NB4 (cell line): Measurements from ENCODE around the gene TSPAN12.

ENCODE experiments used
- DNase-seq: peaks from one replicate; pipeline ENCODE4 v3.0.0; 2010; ENCODE audit warnings: low read depth
- H3K4me3 ChIP-seq: one replicate; pipeline ENCODE4 v1.5.1; 2011; ENCODE audit warnings: mild to moderate bottlenecking, low read depth, low read length, moderate library complexity
- MYC ChIP-seq: IDR thresholded peaks from 2 replicates; pipeline ENCODE4 v1.6.1; 2011; ENCODE audit warnings: low read depth, low read length
- POLR2A ChIP-seq: IDR thresholded peaks from 2 replicates; pipeline ENCODE4 v1.6.1; 2011; ENCODE audit warnings: mild to moderate bottlenecking; ENCODE audit not compliant: insufficient read length; ENCODE audit errors: extremely low read depth
- TF ChIP-seq, protein P1 (sequence below): IDR thresholded peaks from 2 replicates; pipeline ENCODE4 v1.6.1; 2011; ENCODE audit warnings: low read depth, low read length
- TF ChIP-seq, protein P2 (sequence below): IDR thresholded peaks from one replicate; pipeline ENCODE4 v1.5.1; 2012; ENCODE audit warnings: low read depth, low read length

TSPAN12 gene

GRCh38 chr7:120856198-120856597 lies 1.7 kb downstream of the TSPAN12 start:
- DNase-seq: no peak
- H3K4me3 ChIP-seq: no peak overlapping the region
- no peak for TF ChIP-seq MYC
- TF ChIP-seq, protein P1, sequence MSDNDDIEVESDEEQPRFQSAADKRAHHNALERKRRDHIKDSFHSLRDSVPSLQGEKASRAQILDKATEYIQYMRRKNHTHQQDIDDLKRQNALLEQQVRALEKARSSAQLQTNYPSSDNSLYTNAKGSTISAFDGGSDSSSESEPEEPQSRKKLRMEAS: no peak
- TF ChIP-seq POLR2A: no peak
- TF ChIP-seq, protein P2, sequence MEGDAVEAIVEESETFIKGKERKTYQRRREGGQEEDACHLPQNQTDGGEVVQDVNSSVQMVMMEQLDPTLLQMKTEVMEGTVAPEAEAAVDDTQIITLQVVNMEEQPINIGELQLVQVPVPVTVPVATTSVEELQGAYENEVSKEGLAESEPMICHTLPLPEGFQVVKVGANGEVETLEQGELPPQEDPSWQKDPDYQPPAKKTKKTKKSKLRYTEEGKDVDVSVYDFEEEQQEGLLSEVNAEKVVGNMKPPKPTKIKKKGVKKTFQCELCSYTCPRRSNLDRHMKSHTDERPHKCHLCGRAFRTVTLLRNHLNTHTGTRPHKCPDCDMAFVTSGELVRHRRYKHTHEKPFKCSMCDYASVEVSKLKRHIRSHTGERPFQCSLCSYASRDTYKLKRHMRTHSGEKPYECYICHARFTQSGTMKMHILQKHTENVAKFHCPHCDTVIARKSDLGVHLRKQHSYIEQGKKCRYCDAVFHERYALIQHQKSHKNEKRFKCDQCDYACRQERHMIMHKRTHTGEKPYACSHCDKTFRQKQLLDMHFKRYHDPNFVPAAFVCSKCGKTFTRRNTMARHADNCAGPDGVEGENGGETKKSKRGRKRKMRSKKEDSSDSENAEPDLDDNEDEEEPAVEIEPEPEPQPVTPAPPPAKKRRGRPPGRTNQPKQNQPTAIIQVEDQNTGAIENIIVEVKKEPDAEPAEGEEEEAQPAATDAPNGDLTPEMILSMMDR: no peak

GRCh38 chr7:120852700-120853099 lies 5.2 kb downstream of the TSPAN12 start:
- DNase-seq: no peak
- TF ChIP-seq, protein P2: no peak
- no peak overlapping the region for H3K4me3 ChIP-seq

DNA sequence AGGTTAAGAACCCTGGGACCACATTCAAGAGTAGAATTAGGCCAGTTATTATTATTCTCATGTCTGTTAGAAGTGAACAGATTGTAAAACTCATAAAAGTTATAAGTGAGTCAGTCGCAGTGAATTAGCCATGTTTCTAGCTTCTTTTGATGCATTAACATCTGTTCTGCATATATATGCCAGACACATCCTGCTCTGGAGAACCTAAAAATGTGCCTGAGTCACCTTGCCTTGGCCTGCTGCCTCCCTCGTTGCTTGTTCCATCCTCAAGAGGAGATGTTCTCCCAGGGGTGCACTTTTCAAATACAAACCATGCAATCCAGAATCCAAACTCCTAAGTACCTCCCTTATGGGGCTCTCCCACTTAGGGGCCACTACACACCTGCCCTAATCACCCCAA lies 14.8 kb downstream of the TSPAN12 start:
- no peak for DNase-seq
- TF ChIP-seq, protein P1: no peak
- no peak for TF ChIP-seq POLR2A
- TF ChIP-seq, protein P2: no peak
- TF ChIP-seq MYC: no peak
- H3K4me3 ChIP-seq: no peak overlapping the region

- no peak for DNase-seq
These were observed 15.8 kb downstream of the TSPAN12 start for GRCh38 chr7:120842121-120842621.

DNA sequence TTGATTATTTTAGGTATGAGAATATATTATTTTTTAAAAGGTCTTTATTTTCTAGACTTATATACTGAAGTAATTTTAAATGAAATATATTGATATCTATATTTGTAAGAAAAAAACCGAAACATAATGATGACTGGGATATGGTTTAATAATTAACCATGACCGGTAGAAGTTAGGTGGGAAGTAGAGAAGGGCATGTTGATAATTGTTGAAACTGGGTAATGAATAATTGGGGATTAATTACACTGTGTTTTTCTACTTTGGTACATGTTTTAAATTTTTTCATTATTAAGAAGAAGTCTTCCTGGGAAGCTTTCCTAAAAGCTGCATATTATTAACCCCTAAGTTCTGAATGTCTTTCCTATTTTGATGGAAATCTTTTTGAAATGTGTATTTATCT lies 16.3 kb downstream of the TSPAN12 start:
- H3K4me3 ChIP-seq: no peak overlapping the region
- DNase-seq: no peak
- TF ChIP-seq POLR2A (no peak), MYC (no peak)
- TF ChIP-seq, protein P1: no peak
- TF ChIP-seq, protein P2: no peak

More at GRCh38 chr7:120842121-120842621, 15.8 kb downstream of the TSPAN12 start:
- no peak overlapping the region for H3K4me3 ChIP-seq
- TF ChIP-seq, protein P2: no peak
- TF ChIP-seq MYC: no peak
- TF ChIP-seq, protein P1: no peak
- TF ChIP-seq POLR2A: no peak

DNA sequence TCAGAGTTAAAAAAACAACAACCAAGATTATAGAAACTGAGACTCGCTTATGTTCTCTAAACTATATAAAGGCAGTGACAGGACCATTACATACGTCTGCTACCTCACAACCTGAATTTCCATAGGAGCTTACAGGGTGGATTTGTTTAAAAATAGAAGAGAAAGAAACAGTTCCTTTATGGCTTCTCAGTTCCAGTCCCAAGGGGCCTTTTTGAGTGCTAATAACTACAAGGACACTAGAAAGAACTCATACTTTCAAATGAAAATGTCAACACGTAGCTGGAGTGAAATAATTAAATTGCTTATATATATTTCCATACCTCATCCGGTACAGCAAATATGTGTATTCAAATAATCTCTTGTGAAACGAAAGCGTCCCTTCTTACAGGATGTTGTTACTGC lies 19.7 kb downstream of the TSPAN12 start:
- no peak overlapping the region for H3K4me3 ChIP-seq
- no peak for DNase-seq
- TF ChIP-seq, protein P2: no peak
- TF ChIP-seq MYC (no peak), POLR2A (no peak)
- TF ChIP-seq, protein P1: no peak
